PC-9 (cell line): ENCODE results near the gene SP3. TPM values are rescaled to one million over a fixed set of nuclear protein-coding genes. Genes with fewer than 3 reads are reported as not detected.

ENCODE experiments used
- BruUV-seq: library from RNA; stranded (reverse); fragments of 400-500 nt; replicated peaks from 2 replicates; lab custom pipeline; 2021; lab: Mats Ljungman, UMichigan
- CTCF ChIA-PET: fragments of 300-600 bp; sonication (Branson Sonifier 250); formaldehyde crosslinking; loops from one replicate; lab custom pipeline; 2022; ENCODE audit warnings: antibody characterized with exemption; lab: Charles Lee
- POLR2A ChIA-PET: fragments of 300-600 bp; sonication (Branson Sonifier 250); formaldehyde crosslinking; loops from one replicate; lab custom pipeline; 2022; ENCODE audit warnings: antibody characterized with exemption; ENCODE audit not compliant: unreplicated experiment; lab: Charles Lee
- DNase-seq, 2 experiments: peaks; one replicate each; pipeline versions ENCODE4 v3.0.0 to v3.0.0-alpha.2; 2015 to 2022; ENCODE audit warnings: mixed read lengths in 1 of 2
- H2AFZ ChIP-seq: fragments of 200-600 bp; sonication (generic); 2 replicates; pipeline ENCODE4 v1.8.1; 2017; ENCODE audit warnings: antibody characterized with exemption
- H3F3A ChIP-seq: fragments of 200-600 bp; sonication (generic); 2 replicates; pipeline ENCODE4 v1.8.1; 2017; ENCODE audit warnings: antibody characterized with exemption, mild to moderate bottlenecking, low read depth; ENCODE audit not compliant: insufficient read depth
- H3K27ac ChIP-seq: fragments of 200-600 bp; sonication (generic); 2 replicates; pipeline ENCODE4 v1.6.1; 2016; ENCODE audit warnings: mixed run types
- H3K27me3 ChIP-seq: fragments of 200-600 bp; sonication (generic); 2 replicates; pipeline ENCODE4 v1.6.1; 2016; ENCODE audit warnings: low read depth, mixed run types; ENCODE audit not compliant: insufficient read depth
- H3K36me3 ChIP-seq: fragments of 200-600 bp; sonication (generic); 2 replicates; pipeline ENCODE4 v1.6.1; 2016; ENCODE audit warnings: low read depth, mixed run types
- H3K4me1 ChIP-seq: fragments of 200-600 bp; sonication (generic); replicated peaks from 2 replicates; pipeline ENCODE4 v1.6.1; 2016; ENCODE audit warnings: mixed run types; ENCODE audit not compliant: insufficient read depth
- H3K4me2 ChIP-seq: fragments of 200-600 bp; sonication (generic); 2 replicates; pipeline ENCODE4 v1.6.1; 2017; ENCODE audit warnings: mixed run types
- H3K4me3 ChIP-seq: fragments of 200-600 bp; sonication (generic); 2 replicates; pipeline ENCODE4 v1.6.1; 2016; ENCODE audit warnings: mixed run types
- H3K79me2 ChIP-seq: fragments of 200-600 bp; sonication (generic); 2 replicates; pipeline ENCODE4 v1.6.1; 2017; ENCODE audit warnings: low read depth, mixed run types
- H3K9me2 ChIP-seq: fragments of 200-600 bp; sonication (generic); 2 replicates; pipeline ENCODE4 v1.8.1; 2017; ENCODE audit warnings: mild to moderate bottlenecking; ENCODE audit not compliant: insufficient read depth
- H3K9me3 ChIP-seq: fragments of 200-600 bp; sonication (generic); 2 replicates; pipeline ENCODE4 v1.8.1; 2016; ENCODE audit warnings: low read depth; ENCODE audit not compliant: insufficient read depth
- H4K20me1 ChIP-seq: fragments of 200-600 bp; sonication (generic); 2 replicates; pipeline ENCODE4 v1.8.1; 2017; ENCODE audit not compliant: insufficient read depth
- EZH2 ChIP-seq: fragments of 200-600 bp; sonication (generic); IDR thresholded peaks from 2 replicates; pipeline ENCODE4 v1.8.0; 2017; ENCODE audit warnings: antibody characterized with exemption, low read depth
- intact Hi-C: fragments of 100-400 bp; cut with micrococcal nuclease; formaldehyde crosslinking; loops from one replicate; pipeline ENCODE4 v1.10.0; 2022; ENCODE audit not compliant: unreplicated experiment
- total RNA-seq: library from RNA; stranded (reverse); gene quantifications from 2 replicates; pipeline ENCODE4 v1.2.3, GENCODE V29; 2021
- TF ChIP-seq, protein P1 (sequence below): fragments of 200-600 bp; sonication (generic); conservative IDR thresholded peaks from 2 replicates; pipeline ENCODE4 v1.6.1; 2017; ENCODE audit warnings: mixed run types, antibody characterized with exemption, mild to moderate bottlenecking, moderate library complexity

The SP3 gene
- total RNA-seq, 1 experiment from 2014 or later, result 127 TPM

DNA sequence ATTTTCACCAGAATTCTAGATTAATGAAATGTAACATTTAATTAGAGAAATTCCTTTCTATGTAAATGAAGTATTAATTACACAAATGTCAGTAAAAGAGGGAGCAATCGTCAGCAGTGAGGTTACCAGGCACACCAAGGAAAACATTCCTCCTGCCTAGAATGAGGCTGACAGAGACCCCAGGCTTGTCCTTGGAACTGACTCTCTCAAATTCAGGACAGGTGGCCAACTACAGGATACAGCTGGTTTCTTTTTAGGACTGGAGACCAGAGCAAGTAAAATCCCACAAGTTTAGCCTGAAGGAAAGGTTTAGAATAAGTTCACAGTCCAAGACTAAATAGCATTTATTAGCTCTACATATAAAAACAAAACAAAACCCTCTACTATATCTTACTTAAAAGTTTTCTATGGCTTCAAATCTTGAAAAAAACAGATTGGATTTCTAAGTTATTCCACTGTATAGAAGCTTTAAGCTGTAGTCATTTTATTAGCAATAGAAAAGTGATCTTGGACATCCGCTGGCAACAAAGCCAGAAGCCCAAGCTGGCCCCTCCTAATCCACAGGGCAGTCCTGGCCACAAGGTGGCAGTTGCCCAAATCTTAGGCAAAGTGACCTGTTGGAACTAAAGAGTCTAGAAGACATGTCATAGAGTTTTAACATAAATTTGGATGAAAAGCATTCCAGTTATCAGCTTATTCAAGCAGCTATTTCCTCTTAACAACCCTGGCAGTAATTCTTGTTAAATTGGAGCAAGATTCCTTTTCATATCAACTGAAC is 81.0 kb downstream of the SP3 start:
- Histone ChIP-seq H3K4me3 (no peak overlapping the region), H3K4me1 (no peaks in the 10 kb centered on the region), H3K36me3 (no peaks in the 10 kb centered on the region), H2AFZ (no peak overlapping the region), H3K27ac (no peak overlapping the region), H3K9me2 (no peaks in the 10 kb centered on the region), H4K20me1 (no peaks in the 10 kb centered on the region), H3K4me2 (no peak overlapping the region), H3K79me2 (no peaks in the 10 kb centered on the region), H3K9me3 (peaks cover 5% of the 10 kb centered on the region; the same call in 1 of the 2 replicates), H3K27me3 (0 out of 2 replicates have a peak, but pooled peaks cover 11% of the 10 kb centered on the region), H3F3A (no peaks in the 10 kb centered on the region)
- no peak for TF ChIP-seq EZH2
- TF ChIP-seq, protein P1, sequence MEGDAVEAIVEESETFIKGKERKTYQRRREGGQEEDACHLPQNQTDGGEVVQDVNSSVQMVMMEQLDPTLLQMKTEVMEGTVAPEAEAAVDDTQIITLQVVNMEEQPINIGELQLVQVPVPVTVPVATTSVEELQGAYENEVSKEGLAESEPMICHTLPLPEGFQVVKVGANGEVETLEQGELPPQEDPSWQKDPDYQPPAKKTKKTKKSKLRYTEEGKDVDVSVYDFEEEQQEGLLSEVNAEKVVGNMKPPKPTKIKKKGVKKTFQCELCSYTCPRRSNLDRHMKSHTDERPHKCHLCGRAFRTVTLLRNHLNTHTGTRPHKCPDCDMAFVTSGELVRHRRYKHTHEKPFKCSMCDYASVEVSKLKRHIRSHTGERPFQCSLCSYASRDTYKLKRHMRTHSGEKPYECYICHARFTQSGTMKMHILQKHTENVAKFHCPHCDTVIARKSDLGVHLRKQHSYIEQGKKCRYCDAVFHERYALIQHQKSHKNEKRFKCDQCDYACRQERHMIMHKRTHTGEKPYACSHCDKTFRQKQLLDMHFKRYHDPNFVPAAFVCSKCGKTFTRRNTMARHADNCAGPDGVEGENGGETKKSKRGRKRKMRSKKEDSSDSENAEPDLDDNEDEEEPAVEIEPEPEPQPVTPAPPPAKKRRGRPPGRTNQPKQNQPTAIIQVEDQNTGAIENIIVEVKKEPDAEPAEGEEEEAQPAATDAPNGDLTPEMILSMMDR, result peak; percentile 87
- intact Hi-C loops, result loop anchor here (5.0 kb wide), 1 partner anchor 458 kb away; no protein-coding TSS in a partner anchor
- ChIA-PET POLR2A (interaction anchor here (0.6 kb wide), 2 partner anchors 71 to 217 kb away, joined by 4 to 5 read pairs; no protein-coding TSS in a partner anchor), CTCF (interaction anchor here (0.7 to 0.9 kb wide), 3 partner anchors 9 to 457 kb away, joined by 3 to 4 read pairs (median 4); no protein-coding TSS in a partner anchor)
- BruUV-seq, result no TSS peak
- peak; percentile 49 to 55 for DNase-seq

GRCh38 chr2:173881886-173882285 is 83.3 kb downstream of the SP3 start:
- CTCF ChIA-PET, result no interaction called here
- POLR2A ChIA-PET, result interaction anchor here (0.6 kb wide), 1 partner anchor 292 kb away, joined by 3 read pairs; no protein-coding TSS in a partner anchor
- no TSS peak for BruUV-seq
- H3K36me3 ChIP-seq, result no peaks in the 10 kb centered on the region
- no peaks in the 10 kb centered on the region for H3K9me3 ChIP-seq
- no peak overlapping the region for H2AFZ ChIP-seq
- no peak overlapping the region for H3K27ac ChIP-seq
- no peak overlapping the region for H3K4me3 ChIP-seq
- 0 out of 2 replicates have a peak, but pooled peaks cover 11% of the 10 kb centered on the region for H3K27me3 ChIP-seq
- intact Hi-C loops, result loop anchor here (5.0 kb wide), 1 partner anchor 460 kb away; no protein-coding TSS in a partner anchor
- no peaks in the 10 kb centered on the region for H4K20me1 ChIP-seq
- no peak for TF ChIP-seq EZH2
- TF ChIP-seq, protein P1, result no peak
- H3K4me2 ChIP-seq, result no peak overlapping the region
- DNase-seq, result no peak
- no peaks in the 10 kb centered on the region for H3K9me2 ChIP-seq
- no peaks in the 10 kb centered on the region for H3K4me1 ChIP-seq
- H3K79me2 ChIP-seq, result no peaks in the 10 kb centered on the region
- no peaks in the 10 kb centered on the region for H3F3A ChIP-seq

GRCh38 chr2:173881461-173881860 is 83.7 kb downstream of the SP3 start:
- CTCF ChIA-PET, result no interaction called here
- Histone ChIP-seq H3K27ac (no peak overlapping the region), H2AFZ (no peak overlapping the region), H3F3A (no peaks in the 10 kb centered on the region), H3K4me1 (no peaks in the 10 kb centered on the region), H3K36me3 (no peaks in the 10 kb centered on the region), H3K9me2 (no peaks in the 10 kb centered on the region), H3K27me3 (0 out of 2 replicates have a peak, but pooled peaks cover 11% of the 10 kb centered on the region), H3K9me3 (no peaks in the 10 kb centered on the region), H4K20me1 (no peaks in the 10 kb centered on the region), H3K79me2 (no peaks in the 10 kb centered on the region), H3K4me3 (no peak overlapping the region), H3K4me2 (no peak overlapping the region)
- intact Hi-C loops, result loop anchor here (5.0 kb wide), 1 partner anchor 461 kb away; no protein-coding TSS in a partner anchor
- TF ChIP-seq, protein P1, result no peak
- TF ChIP-seq EZH2, result no peak
- POLR2A ChIA-PET, result interaction anchor here (0.6 kb wide), 1 partner anchor 292 kb away, joined by 3 read pairs; no protein-coding TSS in a partner anchor
- BruUV-seq, result no TSS peak
- no peak for DNase-seq
